OCI-LY3 (cell line): ENCODE results near the gene SPIRE1.

Experiments used
- CTCF ChIP-seq: fragments of 200-600, 300-600 bp; sonication (generic); IDR thresholded peaks from 2 replicates; pipeline ENCODE4 v1.5.1; 2014; ENCODE audit warnings: antibody characterized with exemption, low read length, low read depth
- EZH2phosphoT487 ChIP-seq: fragments of 200-600 bp; shearing (Covaris generic); IDR thresholded peaks from 2 replicates; pipeline ENCODE4 v1.6.1; 2018; ENCODE audit warnings: antibody characterized with exemption, mixed run types, low read depth

- TF ChIP-seq CTCF, result no peak
- TF ChIP-seq EZH2phosphoT487, result no peak
Measured at GRCh38 chr18:12451428-12451827, 206.5 kb downstream of the SPIRE1 start.
